GM23248 (cell line): ENCODE data around the gene CCDC167. TPM values are rescaled to one million over a fixed set of nuclear protein-coding genes. Genes with fewer than 3 reads are reported as not detected.
"Not testable (repeated sequence)": the region's sequence is repeated elsewhere in the genome, so short reads cannot be mapped to it uniquely, and the experiment has no call there.

ENCODE experiments used
- DNase-seq: peaks from one replicate; pipeline ENCODE4 v3.0.0-alpha.2; 2015
- H2AFZ ChIP-seq: fragments of 200-600 bp; sonication (generic); 2 replicates; pipeline ENCODE4 v1.6.1; 2016; ENCODE audit warnings: antibody characterized with exemption
- H3F3A ChIP-seq: fragments of 200-600 bp; sonication (generic); 2 replicates; pipeline ENCODE4 v1.6.1; 2016; ENCODE audit warnings: mild to moderate bottlenecking, antibody characterized with exemption, mixed run types; ENCODE audit not compliant: insufficient read depth
- H3K27ac ChIP-seq: fragments of 200-600 bp; sonication (generic); 2 replicates; pipeline ENCODE4 v1.5.1; 2016; ENCODE audit warnings: mild to moderate bottlenecking
- H3K27me3 ChIP-seq: fragments of 200-600 bp; sonication (generic); replicated peaks from 2 replicates; pipeline ENCODE4 v1.6.1; 2016; ENCODE audit warnings: mild to moderate bottlenecking; ENCODE audit not compliant: insufficient read depth
- H3K36me3 ChIP-seq: fragments of 200-600 bp; sonication (generic); 2 replicates; pipeline ENCODE4 v1.6.1; 2016; ENCODE audit warnings: low read depth, mild to moderate bottlenecking
- H3K4me1 ChIP-seq: fragments of 200-600 bp; sonication (generic); 2 replicates; pipeline ENCODE4 v1.6.1; 2016; ENCODE audit warnings: mild to moderate bottlenecking; ENCODE audit not compliant: insufficient read depth
- H3K4me2 ChIP-seq: fragments of 200-600 bp; sonication (generic); one replicate; pipeline ENCODE4 v1.6.1; 2016; ENCODE audit warnings: mild to moderate bottlenecking; ENCODE audit not compliant: unreplicated experiment
- H3K4me3 ChIP-seq: fragments of 200-600 bp; sonication (generic); 2 replicates; pipeline ENCODE4 v1.5.1; 2016; ENCODE audit warnings: mild to moderate bottlenecking
- H3K79me2 ChIP-seq: fragments of 200-600 bp; sonication (generic); 2 replicates; pipeline ENCODE4 v1.6.1; 2016; ENCODE audit warnings: mild to moderate bottlenecking; ENCODE audit not compliant: insufficient read depth
- H3K9ac ChIP-seq: fragments of 200-600 bp; sonication (generic); 2 replicates; pipeline ENCODE4 v1.6.1; 2016; ENCODE audit warnings: mild to moderate bottlenecking
- H3K9me2 ChIP-seq: fragments of 200-600 bp; sonication (generic); 2 replicates; pipeline ENCODE4 v1.6.1; 2016; ENCODE audit warnings: mixed run types, mild to moderate bottlenecking, moderate library complexity; ENCODE audit not compliant: insufficient read depth
- H3K9me3 ChIP-seq: fragments of 200-600 bp; sonication (generic); one replicate; pipeline ENCODE4 v1.6.1; 2017; ENCODE audit warnings: low read depth
- H4K20me1 ChIP-seq: fragments of 200-600 bp; sonication (generic); 2 replicates; pipeline ENCODE4 v1.6.0; 2016; ENCODE audit not compliant: insufficient read depth
- EZH2 ChIP-seq: fragments of 200-600 bp; sonication (generic); IDR thresholded peaks from 2 replicates; pipeline ENCODE4 v1.6.1; 2018; ENCODE audit warnings: antibody characterized with exemption, mild to moderate bottlenecking; ENCODE audit not compliant: insufficient read depth, poor library complexity, severe bottlenecking
- EZH2phosphoT487 ChIP-seq: fragments of 200-600 bp; sonication (generic); IDR thresholded peaks from 2 replicates; pipeline ENCODE4 v1.6.1; 2018; ENCODE audit warnings: antibody characterized with exemption, moderate library complexity, mild to moderate bottlenecking, low read depth; ENCODE audit not compliant: insufficient read depth
- WGBS, 2 experiments: methylation state at CpG; one replicate each; pipeline ENCODE4 v1.1.6; 2015 to 2017; ENCODE audit warnings: low lambda C conversion rate in 2 of 2, low coverage in 1 of 2; ENCODE audit errors: missing lambda C conversion rate in 2 of 2; 5-methylcytosine and 5-hydroxymethylcytosine counted together
- in situ Hi-C: fragments of 300-500 bp; cut with MboI; formaldehyde crosslinking; loops from 2 replicates; pipeline ENCODE4 v1.15.0; 2020
- polyA plus RNA-seq: library from polyadenylated mRNA; unstranded; fragments of >200 nt; fragmentation: Nextera tagmentation; extraction: Ambion mirVana; gene quantifications from 2 replicates; pipeline ENCODE4 v1.2.1, GENCODE V29; 2016
- total RNA-seq: library from RNA; depleted of rRNA; stranded (reverse); fragments of >200 nt; shearing (Covaris generic); gene quantifications from 2 replicates; pipeline ENCODE4 v1.2.3, GENCODE V29; 2014

The CCDC167 gene
- total and polyA plus RNA-seq, 2 experiments from 2014 or later: 35.8 to 51.0 TPM

GRCh38 chr6:37452522-37452921, 47.2 kb downstream of the CCDC167 start:
- Histone ChIP-seq H2AFZ (no peak overlapping the region), H3K4me2 (no peak overlapping the region), H3K4me1 (peaks cover 56% of the 10 kb centered on the region), H3F3A (peaks cover 48% of the 10 kb centered on the region), H3K79me2 (no peaks in the 10 kb centered on the region), H3K9me2 (no peaks in the 10 kb centered on the region), H3K36me3 (no peaks in the 10 kb centered on the region), H3K9ac (0 out of 2 replicates have a peak overlapping the region, but pooled peaks have one; percentile 8), H4K20me1 (no peaks in the 10 kb centered on the region), H3K27ac (peak overlapping the region; percentile 43), H3K9me3 (no peaks in the 10 kb centered on the region), H3K4me3 (no peak overlapping the region), H3K27me3 (no peaks in the 10 kb centered on the region)
- 87 to 90% methylated on average over 3 of the region's 3 CpGs for WGBS, 2 experiments
- no peak for DNase-seq
- in situ Hi-C loops: no loop called here
- TF ChIP-seq EZH2phosphoT487: no peak
- no peak for TF ChIP-seq EZH2

GRCh38 chr6:37451441-37452193, 48.1 kb downstream of the CCDC167 start:
- 2 to 8% methylated on average over 2 of the region's 2 CpGs for WGBS, 2 experiments
- TF ChIP-seq EZH2 (no peak), EZH2phosphoT487 (no peak)
- in situ Hi-C loops: no loop called here

GRCh38 chr6:37449984-37450383, 49.7 kb downstream of the CCDC167 start:
- Histone ChIP-seq H3K36me3 (peaks cover 20% of the 10 kb centered on the region; the same call in 1 of the 2 replicates), H2AFZ (no peak overlapping the region), H3K79me2 (no peaks in the 10 kb centered on the region), H3K9ac (no peak overlapping the region), H3K4me1 (peaks cover 32% of the 10 kb centered on the region), H3K27me3 (no peaks in the 10 kb centered on the region), H4K20me1 (no peaks in the 10 kb centered on the region), H3K9me3 (no peaks in the 10 kb centered on the region), H3K27ac (no peak overlapping the region), H3K9me2 (no peaks in the 10 kb centered on the region), H3K4me3 (no peak overlapping the region), H3F3A (peaks cover 26% of the 10 kb centered on the region), H3K4me2 (no peak overlapping the region)
- TF ChIP-seq EZH2phosphoT487: no peak
- no peak for TF ChIP-seq EZH2
- WGBS, 2 experiments: 91 to 94% methylated on average over 4 of the region's 4 CpGs
- in situ Hi-C loops: no loop called here
- no peak for DNase-seq

More at GRCh38 chr6:37451441-37452193, 48.1 kb downstream of the CCDC167 start:
- H3F3A ChIP-seq: peaks cover 40% of the 10 kb centered on the region
- H4K20me1 ChIP-seq: no peaks in the 10 kb centered on the region
- no peaks in the 10 kb centered on the region for H3K9me2 ChIP-seq
- peak overlapping the region; percentile 43 for H3K27ac ChIP-seq
- H3K4me2 ChIP-seq: peak overlapping the region; percentile 6
- no peaks in the 10 kb centered on the region for H3K9me3 ChIP-seq
- no peak overlapping the region for H3K4me3 ChIP-seq
- peak; percentile 49 for DNase-seq
- H3K79me2 ChIP-seq: no peaks in the 10 kb centered on the region
- H2AFZ ChIP-seq: no peak overlapping the region
- peaks cover 47% of the 10 kb centered on the region for H3K4me1 ChIP-seq
- H3K27me3 ChIP-seq: no peaks in the 10 kb centered on the region
- peaks cover 7% of the 10 kb centered on the region; the same call in 1 of the 2 replicates for H3K36me3 ChIP-seq
- peak overlapping the region; percentile 8; the same call in 1 of the 2 replicates for H3K9ac ChIP-seq

GRCh38 chr6:37443216-37443542, 56.5 kb downstream of the CCDC167 start:
- DNase-seq, H3K9me2 ChIP-seq, H3F3A ChIP-seq, H4K20me1 ChIP-seq, H3K4me1 ChIP-seq, H2AFZ ChIP-seq, in situ Hi-C loops, H3K9me3 ChIP-seq, H3K27me3 ChIP-seq: not testable (repeated sequence)
- H3K36me3 ChIP-seq: peaks cover 44% of the 10 kb centered on the region; the same call in 1 of the 2 replicates
- H3K4me2 ChIP-seq: peak overlapping the region; percentile 65
- 87 to 89% methylated on average over 5 of the region's 5 CpGs for WGBS, 2 experiments
- peaks cover 44% of the 10 kb centered on the region for H3K79me2 ChIP-seq
- H3K27ac ChIP-seq: peak overlapping the region; percentile 9; the same call in 1 of the 2 replicates
- H3K4me3 ChIP-seq: peak overlapping the region; percentile 61
- peak overlapping the region; percentile 52 for H3K9ac ChIP-seq
